GM12878 (cell line): ENCODE measurements around the gene CPEB3. TPM values are rescaled to one million over a fixed set of nuclear protein-coding genes. Genes with fewer than 3 reads are reported as not detected.

ENCODE experiments used
- DPF2 ChIP-seq: fragments of 450-650 bp; IDR thresholded peaks from 2 replicates; pipeline ENCODE4 v1.6.1; 2017; ENCODE audit warnings: mild to moderate bottlenecking
- GABPA ChIP-seq: IDR thresholded peaks from 2 replicates; pipeline ENCODE4 v1.6.1; 2014; ENCODE audit warnings: antibody characterized with exemption, low read depth, mild to moderate bottlenecking, inconsistent platforms
- HDGF ChIP-seq: fragments of 450-650 bp; IDR thresholded peaks from 2 replicates; pipeline ENCODE4 v1.6.1; 2016; ENCODE audit warnings: antibody characterized with exemption
- IKZF1 ChIP-seq: fragments of 450-650 bp; conservative IDR thresholded peaks from 2 replicates; pipeline ENCODE4 v1.6.1; 2017; ENCODE audit warnings: antibody characterized with exemption, mild to moderate bottlenecking
- NRF1 ChIP-seq: conservative IDR thresholded peaks from 2 replicates; pipeline ENCODE4 v1.6.1; 2011; ENCODE audit warnings: mild to moderate bottlenecking, low read depth, low read length, improper control_type of control experiment
- RFX5 ChIP-seq: IDR thresholded peaks from 2 replicates; pipeline ENCODE4 v1.6.1; 2011; ENCODE audit warnings: low read depth, low read length, improper control_type of control experiment
- RUNX3 ChIP-seq: IDR thresholded peaks from 2 replicates; pipeline ENCODE4 v1.6.1; 2012; ENCODE audit warnings: low read length, inconsistent platforms
- SIX5 ChIP-seq: IDR thresholded peaks from 2 replicates; pipeline ENCODE4 v1.6.1; 2011; ENCODE audit warnings: mild to moderate bottlenecking, low read depth, low read length, moderate library complexity; ENCODE audit not compliant: severe bottlenecking
- SMAD5 ChIP-seq: IDR thresholded peaks from 2 replicates; pipeline ENCODE4 v1.6.1; 2016; ENCODE audit warnings: antibody characterized with exemption, low read depth
- SMC3 ChIP-seq: IDR thresholded peaks from 2 replicates; pipeline ENCODE4 v1.6.1; 2011; ENCODE audit warnings: low read length, improper control_type of control experiment, borderline replicate concordance
- SREBF1 ChIP-seq: IDR thresholded peaks from 2 replicates; pipeline ENCODE4 v1.6.1; 2012; ENCODE audit warnings: mild to moderate bottlenecking, low read length
- SUZ12 ChIP-seq: fragments of 200-600 bp; sonication (generic); IDR thresholded peaks from one replicate; pipeline ENCODE4 v1.6.1; 2018; ENCODE audit warnings: antibody characterized with exemption, mild to moderate bottlenecking; ENCODE audit not compliant: unreplicated experiment
- TCF3 ChIP-seq: IDR thresholded peaks from 2 replicates; pipeline ENCODE4 v1.6.1; 2012; ENCODE audit warnings: low read depth, mild to moderate bottlenecking, low read length, borderline replicate concordance; ENCODE audit not compliant: insufficient read depth
- YY1 ChIP-seq: IDR thresholded peaks from 2 replicates; pipeline ENCODE4 v1.6.1; 2011; ENCODE audit warnings: low read depth, mild to moderate bottlenecking, low read length
- ZBTB40 ChIP-seq: fragments of 450-650 bp; IDR thresholded peaks from 2 replicates; pipeline ENCODE4 v1.6.1; 2016; ENCODE audit warnings: mild to moderate bottlenecking, moderate library complexity, borderline replicate concordance
- polyA plus RNA-seq, 11 experiments: library from polyadenylated mRNA; depleted of rRNA in 4 of 11; unstranded in 6 of 11; stranded (reverse) in 5 of 11; fragments of >200 nt; fragmentation: Nextera tagmentation in 4 of 11; fragmentation: Illumina TruSeq in 1 of 11; extraction: Ambion mirVana in 4 of 11; extraction: Trizol in 1 of 11; gene quantifications; 1 replicate in 1 of 11; 2 replicates in 10 of 11; pipeline versions ENCODE4 v1.2.1 to v1.2.3, GENCODE V29; 2011 to 2016; ENCODE audit warnings: inconsistent platforms in 2 of 11, missing spikeins in 2 of 11, low read depth in 1 of 11
- total RNA-seq, 4 experiments: library from RNA; depleted of rRNA in 3 of 4; stranded (reverse); fragments of >200 nt in 3 of 4; fragmentation: Illumina TruSeq in 1 of 4; extraction: Trizol in 1 of 4; gene quantifications; 2 replicates each; pipeline versions ENCODE4 v1.2.1 to v1.2.3, GENCODE V29; 2013 to 2021
- TF ChIP-seq, protein P1 (sequence below), 3 experiments: IDR thresholded peaks in 2 of 3; conservative IDR thresholded peaks in 1 of 3; 2 replicates each; pipeline ENCODE4 v1.5.1; 2011; ENCODE audit warnings: low read depth in 3 of 3, low read length in 3 of 3, mild to moderate bottlenecking in 3 of 3, control low read depth in 2 of 3, moderate library complexity in 2 of 3, inconsistent platforms in 1 of 3, mixed read lengths in 1 of 3; ENCODE audit not compliant: control insufficient read depth in 2 of 3, insufficient read depth in 1 of 3; ENCODE audit errors: extremely low read depth in 1 of 3
- TF ChIP-seq, protein P2 (sequence below): fragments of 450-650 bp; formaldehyde crosslinking; IDR thresholded peaks from 2 replicates; pipeline ENCODE4 v1.4.0; 2022; ENCODE audit warnings: mild to moderate bottlenecking, moderate library complexity

The CPEB3 gene
- total and polyA plus RNA-seq, 10 of the 15 experiments (the other 5 are each of a cell fraction or from before 2014, with no cell fraction given) = 0.50 to 2.3 (median 1.2) TPM

DNA sequence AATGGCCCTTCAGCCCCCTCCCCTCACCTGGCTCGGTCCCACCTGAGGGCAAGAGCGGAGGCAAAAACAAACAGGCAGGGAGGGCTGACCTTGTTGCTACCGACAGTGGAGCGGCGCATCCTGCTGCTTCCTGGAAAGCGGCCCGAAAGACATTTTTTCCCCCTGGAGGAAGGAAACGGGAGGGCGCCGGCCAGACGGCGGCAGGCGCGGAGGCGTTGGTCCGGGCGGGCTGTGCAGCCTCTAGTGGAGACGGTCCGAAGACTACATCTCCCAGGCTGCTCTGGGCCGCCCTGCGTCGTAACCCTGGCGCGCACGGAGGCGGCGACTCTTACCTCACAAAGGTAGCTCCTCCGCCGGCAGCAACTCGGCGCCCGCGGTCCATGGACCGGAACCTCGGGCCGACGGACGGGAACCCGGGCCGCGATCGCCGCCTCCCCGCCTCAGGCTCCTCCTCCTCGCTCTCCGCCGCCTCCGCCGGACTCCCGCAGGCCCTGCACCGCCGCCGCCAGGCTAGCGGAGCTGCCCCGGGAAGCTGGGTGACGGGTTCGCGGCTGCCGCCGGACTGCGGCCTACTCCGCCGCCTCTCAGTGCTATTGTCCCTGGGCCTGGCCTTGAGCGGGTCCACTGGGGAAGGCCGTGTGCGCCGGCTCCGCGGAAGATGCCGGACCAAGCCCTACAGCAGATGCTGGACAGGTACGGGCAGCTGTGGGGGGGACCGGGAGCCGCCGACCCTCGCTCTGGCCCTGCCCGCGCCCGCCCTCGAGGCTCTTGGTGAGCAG lies at the start of gene CPEB3, which contains the start of gene MARCHF5 (continued):
- peak; percentile 59; the same call in 1 of the 2 replicates for TF ChIP-seq ZBTB40
- TF ChIP-seq, protein P1, sequence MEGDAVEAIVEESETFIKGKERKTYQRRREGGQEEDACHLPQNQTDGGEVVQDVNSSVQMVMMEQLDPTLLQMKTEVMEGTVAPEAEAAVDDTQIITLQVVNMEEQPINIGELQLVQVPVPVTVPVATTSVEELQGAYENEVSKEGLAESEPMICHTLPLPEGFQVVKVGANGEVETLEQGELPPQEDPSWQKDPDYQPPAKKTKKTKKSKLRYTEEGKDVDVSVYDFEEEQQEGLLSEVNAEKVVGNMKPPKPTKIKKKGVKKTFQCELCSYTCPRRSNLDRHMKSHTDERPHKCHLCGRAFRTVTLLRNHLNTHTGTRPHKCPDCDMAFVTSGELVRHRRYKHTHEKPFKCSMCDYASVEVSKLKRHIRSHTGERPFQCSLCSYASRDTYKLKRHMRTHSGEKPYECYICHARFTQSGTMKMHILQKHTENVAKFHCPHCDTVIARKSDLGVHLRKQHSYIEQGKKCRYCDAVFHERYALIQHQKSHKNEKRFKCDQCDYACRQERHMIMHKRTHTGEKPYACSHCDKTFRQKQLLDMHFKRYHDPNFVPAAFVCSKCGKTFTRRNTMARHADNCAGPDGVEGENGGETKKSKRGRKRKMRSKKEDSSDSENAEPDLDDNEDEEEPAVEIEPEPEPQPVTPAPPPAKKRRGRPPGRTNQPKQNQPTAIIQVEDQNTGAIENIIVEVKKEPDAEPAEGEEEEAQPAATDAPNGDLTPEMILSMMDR (IDR thresholded peaks at IDR 0.05 in 2 of 3, conservative IDR thresholded peaks at IDR 0.05 in 1 of 3; ENCODE audit: control insufficient read depth in 2 of 3, extremely low read depth in 1 of 3, insufficient read depth in 1 of 3, low read depth in 3 of 3, low read length in 3 of 3) = peak; percentile 41 to 52 (median 51)
- peak; percentile 58; the same call in 1 of the 2 replicates for TF ChIP-seq GABPA
- no peak for TF ChIP-seq SUZ12
- TF ChIP-seq NRF1 = 0 out of 2 replicates have a peak, but pooled peaks have one; percentile 33
- TF ChIP-seq YY1 = peak; percentile 68
- TF ChIP-seq TCF3 = 0 out of 2 replicates have a peak, but pooled peaks have one; percentile 4
- peak; percentile 87 for TF ChIP-seq DPF2
- peak; percentile 13; the same call in 1 of the 2 replicates for TF ChIP-seq RFX5
- peak; percentile 87 for TF ChIP-seq SIX5
- peak; percentile 98 for TF ChIP-seq IKZF1
- no peak for TF ChIP-seq SMAD5
- TF ChIP-seq RUNX3 = no peak; the same call in 1 of the 2 replicates
- TF ChIP-seq HDGF = peak; percentile 20; the same call in 1 of the 2 replicates
- peak; percentile 22; the same call in 1 of the 2 replicates for TF ChIP-seq SMC3
- peak; percentile 83 for TF ChIP-seq SREBF1
- TF ChIP-seq, protein P2, sequence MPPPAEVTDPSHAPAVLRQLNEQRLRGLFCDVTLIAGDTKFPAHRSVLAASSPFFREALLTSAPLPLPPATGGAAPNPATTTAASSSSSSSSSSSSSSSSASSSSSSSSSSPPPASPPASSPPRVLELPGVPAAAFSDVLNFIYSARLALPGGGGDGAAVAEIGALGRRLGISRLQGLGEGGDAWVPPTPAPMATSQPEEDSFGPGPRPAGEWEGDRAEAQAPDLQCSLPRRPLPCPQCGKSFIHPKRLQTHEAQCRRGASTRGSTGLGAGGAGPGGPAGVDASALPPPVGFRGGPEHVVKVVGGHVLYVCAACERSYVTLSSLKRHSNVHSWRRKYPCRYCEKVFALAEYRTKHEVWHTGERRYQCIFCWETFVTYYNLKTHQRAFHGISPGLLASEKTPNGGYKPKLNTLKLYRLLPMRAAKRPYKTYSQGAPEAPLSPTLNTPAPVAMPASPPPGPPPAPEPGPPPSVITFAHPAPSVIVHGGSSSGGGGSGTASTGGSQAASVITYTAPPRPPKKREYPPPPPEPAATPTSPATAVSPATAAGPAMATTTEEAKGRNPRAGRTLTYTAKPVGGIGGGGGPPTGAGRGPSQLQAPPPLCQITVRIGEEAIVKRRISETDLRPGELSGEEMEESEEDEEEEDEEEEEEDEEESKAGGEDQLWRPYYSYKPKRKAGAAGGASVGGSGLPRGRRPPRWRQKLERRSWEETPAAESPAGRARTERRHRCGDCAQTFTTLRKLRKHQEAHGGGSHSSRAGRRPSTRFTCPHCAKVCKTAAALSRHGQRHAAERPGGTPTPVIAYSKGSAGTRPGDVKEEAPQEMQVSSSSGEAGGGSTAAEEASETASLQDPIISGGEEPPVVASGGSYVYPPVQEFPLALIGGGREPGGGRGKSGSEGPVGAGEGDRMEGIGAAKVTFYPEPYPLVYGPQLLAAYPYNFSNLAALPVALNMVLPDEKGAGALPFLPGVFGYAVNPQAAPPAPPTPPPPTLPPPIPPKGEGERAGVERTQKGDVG (CRISPR knock-in tag) = no peak
